T-helper 1 cell treated with Interleukin-12 subunit alpha and Interleukin-12 subunit beta and Interleukin-4 antibody, amounts not matched to agents 30 ng/mL and 1 ng/mL, for 36 hours (primary cell): ENCODE results near the gene MARCHF3. TPM values are rescaled to one million over a fixed set of nuclear protein-coding genes. Genes with fewer than 3 reads are reported as not detected.

Experiments used
- intact Hi-C: fragments of 100-400 bp; cut with micrococcal nuclease; formaldehyde crosslinking; loops from one replicate; pipeline ENCODE4 v1.15.1; 2024
- total RNA-seq: library from RNA; stranded (reverse); gene quantifications from 2 replicates; pipeline ENCODE4 v1.2.3, GENCODE V29; 2022

The MARCHF3 gene
- total RNA-seq, 1 donor from 2014 or later = 6.5 TPM

DNA sequence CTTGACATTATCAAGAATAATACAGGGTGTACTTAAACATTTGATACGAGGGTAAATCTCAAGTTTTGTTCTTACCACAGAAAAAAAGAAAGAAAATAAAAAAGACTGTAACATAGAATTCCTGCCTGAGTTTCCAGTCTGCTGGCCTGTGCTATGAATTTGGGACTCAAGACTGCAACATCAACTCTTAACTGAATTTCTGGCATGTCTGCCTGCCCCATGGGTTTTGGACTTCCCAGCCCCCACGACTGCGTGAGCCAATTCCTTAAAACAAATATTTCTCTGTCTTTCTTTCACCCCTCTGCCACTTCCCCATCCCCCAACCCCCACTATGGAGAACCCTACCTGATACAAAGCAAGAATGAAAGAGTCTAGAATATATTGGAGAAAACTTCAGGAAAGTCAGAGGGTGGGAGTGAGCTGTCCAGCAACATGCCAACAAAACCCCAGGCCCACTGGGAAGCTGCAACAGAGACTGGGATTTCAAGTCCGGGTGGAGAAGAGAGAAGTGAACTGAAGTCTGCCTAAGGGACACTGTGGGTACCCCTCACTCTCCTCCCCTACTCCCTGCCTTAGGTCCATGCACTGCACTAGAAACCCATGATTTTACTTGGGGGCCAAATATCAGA lies 43.0 kb downstream of the MARCHF3 start:
- intact Hi-C loops = no loop called here

DNA sequence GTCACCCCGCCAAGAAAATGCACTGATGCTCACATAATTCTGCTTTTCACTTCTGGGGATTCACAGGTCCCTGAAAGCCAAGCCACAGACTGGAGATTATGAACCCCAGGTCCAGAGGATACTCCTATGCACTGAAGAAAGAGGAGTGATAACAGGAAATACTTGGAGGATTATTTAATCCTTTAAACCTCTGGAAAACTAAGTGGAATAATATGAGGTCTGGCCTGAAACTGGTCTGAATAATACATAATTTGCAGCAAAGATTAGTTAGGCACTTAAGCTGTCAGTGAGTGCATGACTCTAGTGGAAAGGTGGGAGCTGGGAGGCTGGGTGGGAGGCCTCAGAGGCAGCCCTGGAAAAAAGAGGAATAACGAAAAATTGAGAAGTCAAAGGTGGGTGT lies 45.7 kb downstream of the MARCHF3 start:
- intact Hi-C loops = no loop called here

DNA sequence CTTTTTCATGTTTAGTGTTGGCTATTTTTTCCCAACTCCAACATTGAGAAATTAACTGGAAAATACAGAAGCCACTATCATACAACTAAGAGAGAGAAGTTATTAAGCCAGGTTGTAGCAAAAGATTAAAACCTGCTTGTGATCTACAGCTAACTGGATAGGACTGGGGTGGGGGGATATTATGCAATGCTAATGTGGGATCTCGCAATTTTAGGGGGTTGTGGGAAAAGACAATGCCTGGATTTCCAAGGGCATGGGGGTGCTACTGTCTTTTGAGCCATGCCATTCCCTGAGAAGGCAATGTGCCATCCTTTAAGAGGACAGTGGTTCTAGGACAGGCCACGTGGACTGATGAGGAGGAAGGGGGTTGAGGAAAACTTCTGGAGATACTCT lies 46.5 kb downstream of the MARCHF3 start:
- intact Hi-C loops = no loop called here

DNA sequence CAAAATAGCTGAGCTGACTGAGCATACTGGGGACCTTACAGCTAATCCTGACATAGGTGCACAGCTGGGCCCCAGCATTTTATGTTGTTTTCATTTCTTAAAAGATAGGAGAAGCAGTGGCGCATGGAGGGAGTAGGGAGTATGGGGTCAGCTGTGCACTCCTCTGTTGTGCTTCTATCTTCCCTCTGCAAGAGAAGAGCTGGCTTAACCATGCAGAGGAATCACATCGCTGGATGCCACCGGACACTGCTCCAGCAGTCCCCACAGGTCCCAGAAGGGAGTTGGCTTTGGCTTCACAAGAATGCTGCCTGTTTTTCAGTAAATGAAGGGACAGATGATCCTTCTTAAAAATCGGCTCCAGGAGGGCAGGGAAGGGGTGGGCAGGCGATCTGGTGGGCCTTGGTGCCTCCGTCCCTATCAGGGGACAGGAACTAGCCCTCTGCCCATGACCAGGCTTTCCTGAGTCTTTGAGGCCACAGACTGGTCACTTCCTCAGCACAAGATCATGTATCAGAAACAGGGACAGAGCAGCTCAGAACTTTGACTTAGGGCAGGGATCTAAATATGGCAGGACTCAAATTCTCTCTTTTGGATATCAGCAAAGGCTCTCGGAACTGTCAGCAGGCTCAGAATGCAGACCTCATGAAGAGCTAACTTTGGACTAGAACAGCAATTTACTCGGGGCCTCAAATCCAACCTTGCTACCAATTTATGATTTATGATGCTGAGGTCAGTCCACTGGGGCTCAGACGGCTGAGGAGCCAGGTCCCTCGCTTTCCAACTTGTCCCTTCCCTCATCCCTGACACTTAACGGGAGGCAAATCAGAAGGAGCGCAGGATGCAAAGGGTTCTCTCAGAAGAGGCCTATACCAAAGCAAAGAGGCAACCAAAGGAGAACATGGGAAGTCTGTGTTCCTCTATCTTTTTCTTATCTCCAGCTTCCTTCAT lies 47.2 kb downstream of the MARCHF3 start:
- intact Hi-C loops = no loop called here

DNA sequence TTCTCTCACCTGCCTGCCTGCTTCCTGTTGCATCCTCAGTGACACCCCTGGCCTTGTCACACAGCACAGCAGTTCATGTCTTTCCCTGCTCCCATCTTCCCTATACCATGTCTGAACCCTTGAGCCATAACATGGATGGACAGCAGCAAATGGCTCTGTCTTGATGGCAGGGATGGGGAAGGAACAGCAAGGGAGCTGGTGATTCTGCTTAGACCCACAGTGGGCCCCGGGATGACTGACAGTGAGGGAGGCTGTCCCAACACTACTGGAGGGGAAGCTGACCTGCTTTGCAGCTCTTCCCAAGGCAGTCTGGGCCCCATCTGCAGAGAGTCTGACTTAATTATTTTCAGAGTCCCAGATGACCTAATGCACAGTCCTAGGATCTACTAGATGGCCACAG lies 48.2 kb downstream of the MARCHF3 start:
- intact Hi-C loops = no loop called here

DNA sequence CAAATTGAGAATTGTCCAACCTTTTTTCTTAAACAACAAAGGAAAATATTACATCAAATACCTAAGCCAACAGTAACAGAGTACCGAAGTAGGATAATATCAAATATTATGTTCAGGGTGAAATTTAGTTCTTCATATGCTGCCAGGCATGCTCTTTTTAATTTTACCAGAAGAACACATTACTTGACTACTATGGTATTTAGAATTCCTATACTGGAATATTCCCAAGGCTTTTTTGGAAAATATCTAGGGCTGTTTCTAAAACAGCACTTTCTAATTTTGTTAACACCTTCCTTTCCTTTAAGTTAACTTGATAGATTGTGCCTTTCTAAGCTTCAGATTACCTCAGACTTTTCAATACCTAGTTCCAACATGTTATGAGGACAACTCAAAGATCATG lies 48.7 kb downstream of the MARCHF3 start:
- intact Hi-C loops = no loop called here

DNA sequence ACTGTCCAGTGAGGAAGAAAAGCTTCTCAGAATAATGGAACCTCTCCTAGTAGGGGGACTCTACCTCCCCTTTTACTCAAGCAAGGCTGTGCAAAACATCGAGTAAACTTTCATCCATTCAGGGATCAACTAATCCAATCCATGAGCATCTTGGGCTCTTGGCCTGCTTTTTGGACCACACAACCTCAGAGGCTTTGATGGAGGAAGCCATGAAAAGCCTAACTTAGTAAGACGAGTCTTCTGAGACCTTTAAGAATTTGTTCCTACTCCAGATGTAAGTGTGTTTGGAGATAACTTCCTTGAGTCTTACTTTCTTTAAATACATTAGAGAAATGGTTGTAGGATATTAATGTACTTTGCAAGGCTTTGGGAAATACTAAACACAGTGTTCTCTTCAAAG lies 49.1 kb downstream of the MARCHF3 start:
- intact Hi-C loops = no loop called here

DNA sequence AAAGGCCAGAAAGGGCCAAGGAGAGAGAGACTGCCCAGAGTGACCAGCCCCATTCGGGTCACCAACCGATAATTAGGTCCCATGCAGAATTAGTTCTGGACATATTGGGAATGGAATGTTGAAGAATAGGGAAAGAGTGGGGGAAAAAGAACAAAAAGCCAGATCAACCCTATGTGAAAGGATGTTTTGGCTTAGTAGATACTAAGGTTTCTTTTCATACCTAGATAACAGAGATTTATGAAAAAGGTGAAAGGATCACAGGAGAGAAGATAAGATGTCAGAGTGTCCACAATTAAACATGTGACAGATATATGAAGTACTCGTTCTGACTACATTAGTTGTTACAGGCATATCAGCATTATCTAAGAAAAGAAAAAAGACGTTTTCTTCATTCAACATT lies 52.1 kb downstream of the MARCHF3 start:
- intact Hi-C loops = no loop called here

DNA sequence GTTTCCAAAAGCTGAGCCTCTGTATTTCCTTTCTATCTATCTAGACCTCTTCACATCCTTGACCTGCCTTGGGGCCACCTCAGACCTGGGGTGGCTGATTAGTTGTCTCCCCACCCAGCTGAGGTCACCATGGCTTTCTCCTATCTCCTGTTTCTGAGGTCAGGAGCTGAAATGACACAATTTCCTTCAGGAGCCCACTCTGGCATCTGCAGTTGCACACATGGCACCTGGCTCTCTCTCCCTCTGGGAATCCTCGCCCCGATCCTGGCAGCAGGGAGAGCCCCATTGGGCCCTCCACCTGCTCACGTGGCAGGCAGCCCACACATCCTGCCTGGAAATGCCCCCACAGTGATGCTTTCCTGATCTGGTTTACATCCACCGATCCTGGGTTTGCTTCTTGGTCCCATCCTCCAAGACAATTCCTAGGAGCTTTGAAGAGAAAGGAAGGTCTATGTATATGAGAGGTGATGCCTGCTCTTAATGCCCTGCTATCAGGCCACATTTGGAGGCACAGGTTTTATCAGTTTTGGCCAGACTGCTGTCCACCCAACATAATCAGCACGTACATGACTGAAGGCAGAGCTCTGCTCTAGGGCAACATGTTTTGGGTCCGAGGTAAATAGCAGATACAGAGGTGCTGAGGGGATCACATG lies 53.7 kb downstream of the MARCHF3 start:
- intact Hi-C loops = no loop called here

DNA sequence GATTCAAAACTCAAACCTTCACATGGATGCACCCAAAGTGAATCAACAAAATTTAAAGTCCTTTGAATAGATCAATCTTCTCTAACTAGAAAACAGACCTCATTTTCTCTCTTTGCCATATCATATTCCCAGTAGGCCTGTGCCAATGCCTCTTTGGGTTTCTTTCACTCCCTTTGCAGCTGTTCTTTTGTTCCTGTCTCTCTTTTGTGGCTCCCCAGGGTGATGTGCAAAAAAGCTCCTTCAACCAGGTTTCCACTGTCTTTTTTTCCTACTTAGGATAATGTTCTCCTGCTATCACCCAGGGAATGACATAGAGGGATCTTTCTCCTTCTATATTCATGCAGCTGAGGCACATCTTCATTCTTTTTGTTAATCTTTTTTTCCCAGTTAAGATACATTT lies 54.6 kb downstream of the MARCHF3 start:
- intact Hi-C loops = no loop called here

DNA sequence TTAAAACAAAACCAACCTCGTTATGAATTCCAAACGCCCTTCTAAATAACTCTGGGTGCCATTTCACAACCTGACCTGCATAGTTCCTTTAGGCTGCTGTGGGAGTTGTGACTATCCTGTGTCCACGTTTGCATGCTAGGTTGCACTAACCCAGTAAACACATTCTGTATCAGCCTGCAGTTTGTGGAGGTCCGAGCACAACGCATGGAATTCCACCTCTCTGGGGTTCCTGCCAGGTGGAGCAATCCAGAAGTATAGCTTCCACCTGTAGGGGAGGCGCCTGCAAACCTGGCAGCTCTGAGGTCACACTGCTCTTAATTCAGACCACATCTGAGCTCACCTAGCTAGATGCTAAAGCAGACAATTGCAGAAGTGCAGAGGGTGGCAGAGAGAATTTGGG lies 57.2 kb downstream of the MARCHF3 start:
- intact Hi-C loops = loop anchor here (2.0 to 5.0 kb wide), 6 partner anchors 100 to 551 kb away; partner anchors contain the start of genes C5orf63 and GRAMD2B

DNA sequence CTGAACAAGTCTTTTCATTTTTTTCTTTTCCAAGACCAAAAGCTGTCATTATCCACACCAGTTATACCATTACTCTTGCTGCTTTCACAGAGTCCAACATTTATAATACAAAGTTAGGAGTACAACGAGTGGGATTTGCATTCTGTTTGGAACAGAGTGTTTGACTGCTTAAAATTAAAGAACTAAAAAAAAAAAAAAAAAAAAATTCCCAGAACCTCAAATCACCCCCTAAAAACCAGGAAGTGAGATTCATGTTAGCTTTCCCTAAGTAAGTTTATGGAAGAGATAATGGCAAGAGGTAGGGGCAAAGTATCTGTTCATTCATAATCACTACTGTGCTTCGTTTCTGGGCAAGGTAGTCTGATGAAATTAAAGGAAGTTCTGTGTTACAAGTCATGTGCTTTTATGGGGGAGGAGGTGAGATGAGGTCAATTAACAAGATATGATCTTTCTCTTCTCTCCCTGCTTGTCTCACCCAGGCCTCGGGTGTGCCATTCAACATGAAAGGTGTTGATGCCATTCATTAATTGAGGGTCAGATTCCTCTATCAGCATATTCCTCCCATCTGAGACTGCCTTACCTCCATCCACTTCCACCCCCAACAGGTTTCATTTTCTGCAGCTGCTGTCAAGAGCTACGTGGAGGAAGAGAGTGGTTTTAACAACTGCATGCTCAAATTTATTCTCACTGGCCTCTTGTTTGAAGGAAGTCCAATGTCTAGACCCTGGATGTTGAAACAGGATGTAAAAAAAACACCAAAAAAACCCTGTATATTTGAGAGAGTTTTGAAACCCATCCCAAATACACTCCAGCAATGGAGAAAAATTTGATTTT lies 58.1 kb downstream of the MARCHF3 start:
- intact Hi-C loops = loop anchor here (1.0 to 5.0 kb wide), 8 partner anchors 16 to 550 kb away; partner anchors contain the start of genes C5orf63, GRAMD2B and MARCHF3

DNA sequence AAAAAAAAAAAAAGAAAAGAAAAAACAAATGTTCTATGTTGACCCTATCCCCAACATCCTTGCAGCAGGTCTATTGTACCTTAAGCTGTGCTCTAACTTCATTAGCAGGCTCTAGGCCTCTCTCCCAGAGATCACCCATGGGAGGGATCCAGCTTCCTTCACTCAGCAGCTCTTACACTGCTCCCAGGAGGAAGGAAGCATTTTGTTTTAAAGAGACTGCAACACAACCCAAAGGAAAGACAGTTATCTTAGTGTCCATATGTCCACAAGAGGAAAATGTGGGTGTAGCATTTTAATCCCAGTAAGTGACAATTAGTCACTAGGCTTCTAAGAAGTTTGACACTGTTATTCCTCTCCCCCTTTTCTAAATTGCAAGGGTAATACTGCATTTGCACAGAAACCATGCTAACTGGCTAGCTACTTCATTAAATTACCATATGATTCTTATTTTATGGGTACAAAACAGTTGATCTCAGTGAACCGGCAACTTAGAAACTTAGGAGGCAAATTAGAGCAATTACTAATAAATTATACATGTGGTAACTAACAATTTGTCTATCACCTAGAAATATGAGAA lies 58.8 kb downstream of the MARCHF3 start:
- intact Hi-C loops = loop anchor here (1.0 to 5.0 kb wide), 8 partner anchors 17 to 549 kb away; partner anchors contain the start of genes C5orf63, GRAMD2B and MARCHF3

DNA sequence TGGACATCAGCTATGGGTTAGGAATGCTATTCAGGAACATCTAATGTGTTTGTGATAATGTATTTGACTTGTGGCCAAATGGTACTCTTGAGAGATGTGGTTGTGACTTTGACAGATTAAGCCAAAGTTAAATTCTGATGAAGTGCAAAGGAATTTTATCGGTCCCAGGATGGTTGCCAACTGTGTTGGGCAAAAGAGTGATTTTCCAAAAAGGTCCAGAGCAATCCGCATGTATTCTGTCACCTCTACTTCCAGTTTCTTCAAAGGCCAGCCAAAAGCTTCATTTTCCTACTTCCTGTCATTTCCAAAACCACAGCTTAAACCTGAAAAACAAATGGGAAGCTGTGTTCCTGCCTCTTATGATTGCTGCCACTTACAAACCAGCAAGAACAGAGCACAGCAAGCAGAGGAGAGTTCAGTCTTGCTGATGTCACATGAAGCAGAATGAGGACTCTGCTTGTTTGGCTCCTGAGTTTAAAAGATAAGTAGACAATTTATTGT lies 59.8 kb downstream of the MARCHF3 start:
- intact Hi-C loops = loop anchor here (5.0 kb wide), 3 partner anchors 257 to 548 kb away; partner anchors contain the start of gene GRAMD2B

DNA sequence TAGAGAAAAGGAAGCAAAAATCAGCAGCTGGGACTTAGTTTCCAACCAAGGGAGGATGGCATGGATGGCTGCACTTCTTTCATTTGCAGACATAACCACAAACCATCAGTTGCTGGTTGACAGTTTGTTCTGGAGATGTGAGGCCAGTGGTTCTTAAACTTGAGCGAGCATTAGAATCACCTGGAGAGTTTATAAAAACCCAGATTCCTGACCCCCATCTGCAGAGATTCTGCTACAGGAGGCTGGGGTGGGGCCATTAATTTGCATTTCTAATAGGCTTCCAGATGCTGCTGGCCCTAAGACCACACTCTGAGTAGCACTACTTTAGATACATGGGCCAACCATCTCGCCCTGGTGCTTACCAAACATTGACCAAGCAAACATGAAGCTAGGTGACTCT lies 60.8 kb downstream of the MARCHF3 start:
- intact Hi-C loops = no loop called here

DNA sequence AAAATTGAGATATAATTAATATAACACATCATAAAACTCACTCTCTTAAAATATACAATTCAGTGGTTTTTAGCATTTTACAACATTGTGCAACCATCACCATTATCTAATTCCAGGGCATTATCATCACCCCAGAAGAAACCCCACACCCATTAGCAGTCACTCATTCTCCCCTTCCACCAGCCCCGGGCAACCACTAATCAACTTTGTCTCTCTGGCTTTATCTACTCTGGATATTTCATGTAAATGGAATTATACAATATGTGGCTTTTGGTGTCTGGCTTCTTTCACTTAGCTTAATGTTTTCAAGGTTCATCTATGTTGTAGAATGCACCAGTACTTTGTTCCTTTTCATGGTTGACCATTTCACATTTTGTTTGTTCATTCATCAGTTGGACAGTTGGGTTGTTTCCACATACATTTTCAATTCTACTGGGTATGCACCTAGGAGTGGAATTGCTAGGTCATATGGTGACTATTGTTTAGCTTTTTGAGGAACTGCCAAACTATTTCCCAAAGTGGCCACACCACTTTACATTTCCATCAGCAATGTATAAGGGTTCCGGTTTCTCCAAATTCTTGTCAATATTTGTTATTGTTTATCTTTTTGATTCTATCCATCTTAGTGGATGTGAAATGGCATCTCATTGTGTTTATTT lies 62.4 kb downstream of the MARCHF3 start:
- intact Hi-C loops = no loop called here

DNA sequence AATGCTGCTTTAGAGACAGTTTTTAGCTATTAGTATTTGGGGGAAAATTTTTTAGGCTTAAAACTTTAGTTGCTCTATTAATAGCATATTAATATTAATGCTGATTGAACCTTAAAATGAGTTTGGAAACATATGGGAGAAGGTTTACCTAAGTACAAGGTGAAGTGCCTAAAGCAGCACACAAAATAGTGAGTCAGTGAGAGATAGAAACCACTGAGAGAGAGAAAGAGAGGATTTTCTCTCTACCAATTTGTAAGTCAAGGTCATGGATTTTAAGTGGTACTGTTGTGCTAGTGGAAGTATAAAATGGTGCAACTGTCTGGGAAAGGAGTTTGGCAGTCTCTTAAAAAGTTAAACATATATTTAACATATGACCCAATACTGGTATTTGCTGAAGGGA lies 64.9 kb downstream of the MARCHF3 start:
- intact Hi-C loops = no loop called here

DNA sequence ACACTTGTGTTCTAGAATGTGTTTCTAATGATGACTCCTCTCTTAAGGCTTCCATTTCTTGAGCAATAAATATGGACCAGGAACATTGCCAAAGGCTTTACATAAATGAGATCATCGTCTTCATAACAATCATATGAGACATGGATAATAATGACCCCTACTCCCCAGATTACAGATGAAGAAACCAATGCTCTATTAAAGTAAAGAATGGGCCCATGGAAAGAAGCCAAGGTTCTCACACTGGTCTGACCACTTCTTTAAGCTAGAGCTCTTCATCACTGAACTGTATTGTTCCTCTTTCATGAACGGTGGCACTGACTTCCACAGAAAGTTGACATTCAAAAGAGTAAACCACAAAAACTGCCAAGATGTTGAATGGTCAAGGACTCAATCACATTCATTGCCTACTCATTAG lies 65.3 kb downstream of the MARCHF3 start:
- intact Hi-C loops = no loop called here

DNA sequence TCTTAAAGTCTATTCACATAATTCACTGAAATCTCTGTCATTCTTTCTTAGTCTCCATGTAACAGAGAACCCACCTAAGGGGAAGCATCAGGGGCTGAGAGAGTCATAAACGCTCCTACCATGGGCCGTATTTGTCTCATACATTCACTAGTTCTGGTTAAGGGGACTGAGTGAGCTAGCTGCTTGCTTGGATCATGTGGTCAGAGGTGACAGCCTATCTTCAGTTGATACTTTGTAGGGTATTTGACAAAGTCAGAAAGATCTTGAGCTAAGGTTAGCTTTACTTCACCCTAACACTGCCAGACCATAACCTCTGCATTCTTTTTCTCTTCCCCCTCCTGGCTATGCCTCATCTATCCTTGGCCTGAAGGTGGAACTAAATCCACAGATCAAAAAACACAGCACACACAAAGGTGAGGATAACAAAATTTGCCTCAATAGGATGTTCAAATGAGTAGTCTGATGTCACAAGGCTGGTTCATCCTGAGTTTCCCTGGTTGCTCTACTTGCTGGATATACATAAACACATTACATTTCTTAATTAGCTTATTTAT lies 66.5 kb downstream of the MARCHF3 start:
- intact Hi-C loops = no loop called here

DNA sequence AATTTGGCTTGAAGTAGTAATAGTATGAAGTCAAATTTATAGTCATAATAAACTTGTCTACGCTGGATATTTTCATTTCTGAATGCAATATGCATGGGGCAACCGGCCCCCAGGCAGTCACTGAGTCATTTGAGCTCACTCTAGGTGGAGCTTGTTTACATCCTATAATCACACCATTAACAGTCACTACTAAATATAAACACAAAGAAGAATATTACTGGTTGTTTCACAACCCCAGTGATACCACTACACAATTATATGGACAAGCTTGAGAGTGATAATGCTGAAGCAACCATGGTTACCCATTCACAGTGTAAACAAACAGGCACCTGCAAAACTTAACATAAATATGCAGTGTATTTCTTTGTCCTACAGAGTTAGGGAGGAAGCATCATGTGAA lies 68.7 kb downstream of the MARCHF3 start:
- intact Hi-C loops = no loop called here
